Mesenteric fat pad (tissue), 1 donor: ENCODE results near the gene ZNF18. TPM values are rescaled to one million over a fixed set of nuclear protein-coding genes. Genes with fewer than 3 reads are reported as not detected.

Experiments used
- DNase-seq: peaks from one replicate; pipeline ENCODE4 v3.0.0-alpha.2; 2020; ENCODE audit warnings: low spot score
- long read RNA-seq: library from polyadenylated mRNA; unstranded; transcript quantifications from one replicate; pipeline ENCODE4 v2.0.0, GENCODE V29; 2020
- total RNA-seq: library from RNA; stranded (reverse); fragmentation: NEBNext Ultra II Directional; extraction: Animal tissue kit (Norgen Biotek cat#: 25700); gene quantifications from one replicate; pipeline ENCODE4 v1.2.1, GENCODE V29; 2021
- donor health status: DM: yes; HTN: yes; CAD: no.

The ZNF18 gene
- 5.0 TPM for total RNA-seq
- long read RNA-seq, transcript ZNF18-204 (7 exons, 2,330 nt) = major isoform, 11 of 24 reads
- long read RNA-seq, partial matches to known transcripts = 4 of 24 reads
- long read RNA-seq, other reads (novel, unspliced or antisense) = 8 of 24 reads

GRCh38 chr17:11997147-11997971 lies at the start of gene ZNF18:
Gene ZNF18 (minus strand): TSS chr17:11997475. CDS start chr17:11992829, 4,646 bp downstream.
- DNase-seq = peak; percentile 99

GRCh38 chr17:12046786-12047185 lies 49.5 kb upstream of the ZNF18 start:
- DNase-seq = no peak

- no peak for DNase-seq
Measured at GRCh38 chr17:12043702-12044101, 46.4 kb upstream of the ZNF18 start.

GRCh38 chr17:12041312-12041711 lies 44.0 kb upstream of the ZNF18 start:
- DNase-seq = no peak

- DNase-seq = no peak
Measured at GRCh38 chr17:12040478-12040877, 43.2 kb upstream of the ZNF18 start.

- DNase-seq = no peak
Measured at GRCh38 chr17:12037970-12038369, 40.7 kb upstream of the ZNF18 start.

GRCh38 chr17:12035673-12036072 lies 38.4 kb upstream of the ZNF18 start:
- no peak for DNase-seq

- DNase-seq = no peak
Measured at GRCh38 chr17:12034538-12034937, 37.3 kb upstream of the ZNF18 start.

GRCh38 chr17:12028611-12029010 lies 31.3 kb upstream of the ZNF18 start:
- DNase-seq = no peak

- no peak for DNase-seq
Measured at GRCh38 chr17:12027658-12028057, 30.4 kb upstream of the ZNF18 start.

- DNase-seq = no peak
Measured at GRCh38 chr17:12024327-12024726, 27.1 kb upstream of the ZNF18 start.

GRCh38 chr17:12022310-12022709 lies 25.0 kb upstream of the ZNF18 start:
- DNase-seq = no peak

GRCh38 chr17:12021623-12022140 lies 24.4 kb upstream of the ZNF18 start:
- DNase-seq = no peak

GRCh38 chr17:12020642-12021622 lies 23.7 kb upstream of the ZNF18 start, which contains the start of gene MAP2K4:
Gene MAP2K4 (plus strand): TSS chr17:12020877. CDS start chr17:12020887, 10 bp downstream.
- DNase-seq = peak; percentile 99

GRCh38 chr17:12007466-12007865 lies 10.2 kb upstream of the ZNF18 start:
- DNase-seq = no peak

GRCh38 chr17:11999696-12000095 lies 2.4 kb upstream of the ZNF18 start:
- DNase-seq = no peak

GRCh38 chr17:11997972-11998233 lies 628 bp upstream of the ZNF18 start:
- no peak for DNase-seq

GRCh38 chr17:11996722-11997146 lies 541 bp downstream of the ZNF18 start:
- DNase-seq = no peak

GRCh38 chr17:11991461-11991860 lies 5.8 kb downstream of the ZNF18 start:
- no peak for DNase-seq

GRCh38 chr17:11990363-11990983 lies 6.8 kb downstream of the ZNF18 start:
- DNase-seq = no peak

GRCh38 chr17:11986942-11987329 lies 10.3 kb downstream of the ZNF18 start:
- DNase-seq = no peak
